B cell (primary cell): ENCODE measurements around the gene LTO1. TPM values are rescaled to one million over a fixed set of nuclear protein-coding genes. Genes with fewer than 3 reads are reported as not detected.

Source experiments
- ATAC-seq: fragments of 200-7000 bp; cut with Tn5 transposase; one replicate; pipeline ENCODE4 v1.10.0; 2021; ENCODE audit warnings: low read depth, mild to moderate bottlenecking, moderate number of reproducible peaks, moderate library complexity
- CTCF ChIA-PET: fragments of 350-600 bp; sonication (Branson Sonifier 250); formaldehyde crosslinking; loops from one replicate; lab custom pipeline; 2021; ENCODE audit warnings: antibody characterized with exemption, inconsistent platforms; lab: Charles Lee
- POLR2A ChIA-PET: fragments of 350-600 bp; sonication (Branson Sonifier 250); formaldehyde crosslinking; loops from one replicate; lab custom pipeline; 2021; ENCODE audit warnings: antibody characterized with exemption; lab: Charles Lee
- DNase-seq: peaks from one replicate; pipeline ENCODE4 v3.0.0; 2013
- H2AFZ ChIP-seq: 2 replicates; pipeline ENCODE4 v1.6.1; 2012; ENCODE audit warnings: mild to moderate bottlenecking, low read depth, low read length; ENCODE audit not compliant: insufficient read depth, poor library complexity, severe bottlenecking
- H3K27ac ChIP-seq, 2 donors: 1 replicate in 1 of 2; 2 replicates in 1 of 2; pipeline ENCODE4 v1.5.1; 2012 to 2013; ENCODE audit warnings: low read length in 2 of 2, mild to moderate bottlenecking in 2 of 2, moderate library complexity in 1 of 2
- H3K27me3 ChIP-seq, 4 experiments: fragments of 200-600 bp in 1 of 4; sonication (generic) in 1 of 4; replicated peaks in 1 of 4; 1 replicate in 2 of 4; 2 replicates in 2 of 4; pipeline versions ENCODE4 v1.6.1 to v1.7.0; 2013 to 2016; ENCODE audit warnings: low read length in 3 of 4, mild to moderate bottlenecking in 2 of 4, mixed read lengths in 1 of 4, moderate library complexity in 1 of 4; ENCODE audit not compliant: insufficient read depth in 4 of 4, control insufficient read depth in 3 of 4; ENCODE audit errors: control extremely low read depth in 1 of 4
- H3K36me3 ChIP-seq, 2 experiments: replicated peaks in 1 of 2; 1 replicate in 1 of 2; 2 replicates in 1 of 2; pipeline versions ENCODE4 v1.6.1 to v1.7.1; 2013; ENCODE audit warnings: low read length in 1 of 2; ENCODE audit not compliant: insufficient read depth in 2 of 2, control insufficient read depth in 1 of 2; ENCODE audit errors: control extremely low read depth in 1 of 2, extremely low read depth in 1 of 2
- H3K4me1 ChIP-seq, 2 donors: fragments of 200-600 bp in 1 of 2; sonication (generic) in 1 of 2; 1 replicate in 1 of 2; 2 replicates in 1 of 2; pipeline versions ENCODE4 v1.5.1 to v1.6.1; 2013 to 2017; ENCODE audit warnings: low read length in 2 of 2; ENCODE audit not compliant: control insufficient read depth in 2 of 2, insufficient read depth in 2 of 2
- H3K4me2 ChIP-seq: replicated peaks from 2 replicates; pipeline ENCODE3; 2012; ENCODE audit warnings: mild to moderate bottlenecking, low read depth, low read length; ENCODE audit not compliant: poor library complexity, severe bottlenecking
- H3K4me3 ChIP-seq, 5 experiments: fragments of 200-600 bp in 1 of 5; sonication (generic) in 1 of 5; 1 replicate in 3 of 5; 2 replicates in 2 of 5; pipeline versions ENCODE4 v1.5.1 to v1.7.0; 2011 to 2016; ENCODE audit warnings: low read length in 4 of 5, mild to moderate bottlenecking in 4 of 5, low read depth in 2 of 5, control low read depth in 1 of 5, moderate library complexity in 1 of 5; ENCODE audit not compliant: insufficient read depth in 1 of 5; ENCODE audit errors: control extremely low read depth in 1 of 5, extremely low read depth in 1 of 5
- H3K79me2 ChIP-seq: fragments of 200-600 bp; sonication (generic); one replicate; pipeline ENCODE4 v1.6.0; 2016; ENCODE audit warnings: low read length; ENCODE audit not compliant: control insufficient read depth, insufficient read depth
- H3K9ac ChIP-seq: fragments of 200-600 bp; sonication (generic); 2 replicates; pipeline ENCODE4 v1.6.1; 2017; ENCODE audit warnings: mild to moderate bottlenecking, low read length, moderate library complexity
- H3K9me3 ChIP-seq, 3 donors: one replicate each; pipeline versions ENCODE4 v1.6.1 to v1.7.1; 2013; ENCODE audit warnings: low read length in 2 of 3; ENCODE audit not compliant: control insufficient read depth in 2 of 3, insufficient read depth in 1 of 3; ENCODE audit errors: control extremely low read depth in 1 of 3
- H4K20me1 ChIP-seq: 2 replicates; pipeline ENCODE4 v1.6.0; 2012; ENCODE audit warnings: mild to moderate bottlenecking, low read length; ENCODE audit not compliant: insufficient read depth, control insufficient read depth, poor library complexity, severe bottlenecking
- H3K27ac Mint-ChIP-seq: one replicate; pipeline ENCODE4 v1.8.0; 2021; ENCODE audit warnings: mixed read lengths
- H3K27me3 Mint-ChIP-seq: one replicate; pipeline ENCODE4 v1.8.0; 2021; ENCODE audit warnings: mixed read lengths
- H3K4me1 Mint-ChIP-seq: one replicate; pipeline ENCODE4 v1.8.0; 2021; ENCODE audit warnings: mixed read lengths
- H3K4me3 Mint-ChIP-seq: one replicate; pipeline ENCODE4 v1.8.0; 2021; ENCODE audit warnings: mixed read lengths
- H3K9me3 Mint-ChIP-seq: one replicate; pipeline ENCODE4 v1.8.0; 2022; ENCODE audit warnings: mixed read lengths; ENCODE audit not compliant: insufficient read depth
- EZH2 ChIP-seq: IDR thresholded peaks from 2 replicates; pipeline ENCODE4 v1.6.1; 2012; ENCODE audit warnings: borderline replicate concordance, low read depth, mild to moderate bottlenecking, moderate library complexity, low read length; ENCODE audit not compliant: insufficient read depth, poor library complexity, severe bottlenecking
- WGBS: methylation state at CpG from one replicate; pipeline ENCODE4 v1.1.5; 2013; ENCODE audit warnings: missing lambda C conversion rate; ENCODE audit not compliant: insufficient coverage; 5-methylcytosine and 5-hydroxymethylcytosine counted together
- intact Hi-C: fragments of 100-400 bp; cut with micrococcal nuclease; formaldehyde crosslinking; loops from one replicate; pipeline ENCODE4 v1.10.0; 2022
- polyA plus RNA-seq: library from polyadenylated mRNA; depleted of rRNA; stranded (reverse); fragments of >200 nt; gene quantifications from 2 replicates; pipeline ENCODE4 v1.2.3, GENCODE V29; 2012
- total RNA-seq, 2 donors: library from RNA; stranded (reverse); fragments of 120-200 nt in 1 of 2; gene quantifications; 1 replicate in 1 of 2; 2 replicates in 1 of 2; pipeline versions ENCODE4 v1.2.3 to v1.2.4, GENCODE V29; 2013 to 2022
- TF ChIP-seq, protein P1 (sequence below): fragments of 200-600 bp; IDR thresholded peaks from one replicate; pipeline ENCODE4 v1.8.0; 2022; ENCODE audit warnings: antibody characterized with exemption, mild to moderate bottlenecking

LTO1 gene
- total and polyA plus RNA-seq, 2 donors (not counting 1 experiment from before 2014, with no cell fraction given): 44.4 to 68.8 TPM

- no peaks in the 10 kb centered on the region for H4K20me1 ChIP-seq
- no peak for TF ChIP-seq EZH2
- TF ChIP-seq, protein P1, sequence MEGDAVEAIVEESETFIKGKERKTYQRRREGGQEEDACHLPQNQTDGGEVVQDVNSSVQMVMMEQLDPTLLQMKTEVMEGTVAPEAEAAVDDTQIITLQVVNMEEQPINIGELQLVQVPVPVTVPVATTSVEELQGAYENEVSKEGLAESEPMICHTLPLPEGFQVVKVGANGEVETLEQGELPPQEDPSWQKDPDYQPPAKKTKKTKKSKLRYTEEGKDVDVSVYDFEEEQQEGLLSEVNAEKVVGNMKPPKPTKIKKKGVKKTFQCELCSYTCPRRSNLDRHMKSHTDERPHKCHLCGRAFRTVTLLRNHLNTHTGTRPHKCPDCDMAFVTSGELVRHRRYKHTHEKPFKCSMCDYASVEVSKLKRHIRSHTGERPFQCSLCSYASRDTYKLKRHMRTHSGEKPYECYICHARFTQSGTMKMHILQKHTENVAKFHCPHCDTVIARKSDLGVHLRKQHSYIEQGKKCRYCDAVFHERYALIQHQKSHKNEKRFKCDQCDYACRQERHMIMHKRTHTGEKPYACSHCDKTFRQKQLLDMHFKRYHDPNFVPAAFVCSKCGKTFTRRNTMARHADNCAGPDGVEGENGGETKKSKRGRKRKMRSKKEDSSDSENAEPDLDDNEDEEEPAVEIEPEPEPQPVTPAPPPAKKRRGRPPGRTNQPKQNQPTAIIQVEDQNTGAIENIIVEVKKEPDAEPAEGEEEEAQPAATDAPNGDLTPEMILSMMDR: no peak
- ATAC-seq (no peak), DNase-seq (no peak)
- Mint-ChIP-seq H3K27me3 (peaks cover 41% of the 10 kb centered on the region), H3K4me3 (no peak overlapping the region), H3K27ac (no peak overlapping the region), H3K9me3 (no peaks in the 10 kb centered on the region), H3K4me1 (peaks cover 21% of the 10 kb centered on the region)
- WGBS: 83% methylated on average over 6 of the region's 7 CpGs
- ChIA-PET POLR2A (no interaction called here), CTCF (no interaction called here)
- no peak overlapping the region for H3K9ac ChIP-seq
- H3K4me3 ChIP-seq: no peak overlapping the region
- H3K27me3 ChIP-seq: peaks cover 0 to 42% (median 28%) of the 10 kb centered on the region in 4 experiments
- H2AFZ ChIP-seq: no peak overlapping the region
- intact Hi-C loops: no loop called here
- no peak overlapping the region for H3K27ac ChIP-seq
- no peaks in the 10 kb centered on the region for H3K36me3 ChIP-seq
- H3K4me2 ChIP-seq: no peak overlapping the region
- peaks cover 0 to 34% (median 9%) of the 10 kb centered on the region in 3 donors for H3K9me3 ChIP-seq
- H3K4me1 ChIP-seq: peaks cover 30 to 32% of the 10 kb centered on the region in 2 donors
- no peaks in the 10 kb centered on the region for H3K79me2 ChIP-seq
Measured at GRCh38 chr11:69634590-69634989, 40.6 kb downstream of the LTO1 start.

GRCh38 chr11:69634069-69634468 lies 41.1 kb downstream of the LTO1 start:
- H3K27ac Mint-ChIP-seq: no peak overlapping the region
- peaks cover 43% of the 10 kb centered on the region for H3K27me3 Mint-ChIP-seq
- no peak for DNase-seq
- no peak for TF ChIP-seq EZH2
- TF ChIP-seq, protein P1: no peak
- H3K4me2 ChIP-seq: no peak overlapping the region
- no peak overlapping the region for H2AFZ ChIP-seq
- peaks cover 25 to 26% of the 10 kb centered on the region in 2 donors for H3K4me1 ChIP-seq
- H3K9ac ChIP-seq: no peak overlapping the region
- no peaks in the 10 kb centered on the region for H4K20me1 ChIP-seq
- no peaks in the 10 kb centered on the region for H3K79me2 ChIP-seq
- no peak overlapping the region for H3K4me3 Mint-ChIP-seq
- peaks cover 0 to 40% (median 27%) of the 10 kb centered on the region in 4 experiments for H3K27me3 ChIP-seq
- no peak overlapping the region for H3K4me3 ChIP-seq
- ChIA-PET CTCF (no interaction called here), POLR2A (no interaction called here)
- WGBS: 92% methylated on average over 4 of the region's 6 CpGs
- peaks cover 0 to 39% (median 13%) of the 10 kb centered on the region in 3 donors for H3K9me3 ChIP-seq
- no peaks in the 10 kb centered on the region for H3K36me3 ChIP-seq
- no peaks in the 10 kb centered on the region for H3K9me3 Mint-ChIP-seq
- intact Hi-C loops: no loop called here
- no peak for ATAC-seq
- no peak overlapping the region for H3K27ac ChIP-seq
- peaks cover 17% of the 10 kb centered on the region for H3K4me1 Mint-ChIP-seq
